ENCODE results near the gene RERE.
"Not testable (repeated sequence)": the region's sequence is repeated elsewhere in the genome, so short reads cannot be mapped to it uniquely, and the experiment has no call there.

The RERE gene

GRCh38 chr1:8536515-8536914 is 280.9 kb downstream of the RERE start:
- no peak for DNase-seq

GRCh38 chr1:8533907-8534306 is 283.5 kb downstream of the RERE start:
- DNase-seq, result no peak

GRCh38 chr1:8533124-8533523 is 284.3 kb downstream of the RERE start:
- DNase-seq, result no peak

GRCh38 chr1:8529901-8530300 is 287.5 kb downstream of the RERE start:
- no peak for DNase-seq

GRCh38 chr1:8527941-8528340 is 289.5 kb downstream of the RERE start:
- DNase-seq, result no peak

GRCh38 chr1:8525558-8526275 is 291.7 kb downstream of the RERE start:
- DNase-seq, result peak; percentile 54 to 58

- DNase-seq, result peak in 1 of 2 donors; percentile 22
Observed at GRCh38 chr1:8525216-8525557, 292.3 kb downstream of the RERE start.

GRCh38 chr1:8524627-8525157 is 292.7 kb downstream of the RERE start:
- no peak for DNase-seq

GRCh38 chr1:8523666-8524206 is 293.7 kb downstream of the RERE start:
- DNase-seq, result no peak

GRCh38 chr1:8520483-8520966 is 296.9 kb downstream of the RERE start:
- no peak for DNase-seq

GRCh38 chr1:8519167-8519566 is 298.3 kb downstream of the RERE start:
- no peak for DNase-seq

GRCh38 chr1:8518490-8518801 is 299.0 kb downstream of the RERE start:
- no peak for DNase-seq

- no peak for DNase-seq
Observed at GRCh38 chr1:8517661-8518489, 299.6 kb downstream of the RERE start.

GRCh38 chr1:8516793-8517556 is 300.5 kb downstream of the RERE start:
- no peak for DNase-seq

GRCh38 chr1:8516278-8516777 is 301.1 kb downstream of the RERE start:
- DNase-seq, result no peak

- peak in 1 of 2 donors; percentile 16 for DNase-seq
Observed at GRCh38 chr1:8512504-8512903, 304.9 kb downstream of the RERE start.

GRCh38 chr1:8510041-8510823 is 307.2 kb downstream of the RERE start:
- peak; percentile 23 to 38 for DNase-seq

GRCh38 chr1:8509579-8509978 is 307.9 kb downstream of the RERE start:
- DNase-seq, result no peak

GRCh38 chr1:8506995-8507615 is 310.3 kb downstream of the RERE start:
- no peak for DNase-seq

- DNase-seq, result no peak
Observed at GRCh38 chr1:8506456-8506855, 311.0 kb downstream of the RERE start.

- DNase-seq, result no peak
Observed at GRCh38 chr1:8503842-8504241, 313.6 kb downstream of the RERE start.

- not testable (repeated sequence) for DNase-seq
Observed at GRCh38 chr1:8502949-8503348, 314.5 kb downstream of the RERE start.

Data from stimulated activated CD4-positive, alpha-beta T cell treated with anti-CD3 and anti-CD28 coated beads, Interleukin-2, amount 100 ng/mL, for 48 hours (primary cell).